ENCODE measurements around the gene ZFAND5.

- TF ChIP-seq CTCF (IDR thresholded peaks at IDR 0.05) (no peak), POLR2A (IDR thresholded peaks at IDR 0.05) (no peak)
Measured at GRCh38 chr9:72351538-72352453, 13.2 kb downstream of the ZFAND5 start.

Measured in right lobe of liver (tissue), 4 donors.